H9 (cell line): ENCODE measurements around the gene EFCAB6. TPM values are rescaled to one million over a fixed set of nuclear protein-coding genes. Genes with fewer than 3 reads are reported as not detected.

ENCODE experiments used
- DNase-seq: peaks from one replicate; pipeline ENCODE4 v3.0.0-alpha.2; 2017
- H2AFZ ChIP-seq: one replicate; pipeline ENCODE4 v1.6.1; 2013; ENCODE audit warnings: mild to moderate bottlenecking, low read length, control low read depth, moderate library complexity
- H2AK5ac ChIP-seq: 2 replicates; pipeline ENCODE4 v1.6.1; 2013; ENCODE audit warnings: low read length, control low read depth, mixed read lengths; ENCODE audit not compliant: insufficient read length
- H2BK120ac ChIP-seq: one replicate; pipeline ENCODE4 v1.6.1; 2013; ENCODE audit warnings: low read depth, mild to moderate bottlenecking, low read length, control low read depth, inconsistent platforms; ENCODE audit not compliant: poor library complexity, severe bottlenecking
- H2BK12ac ChIP-seq: 2 replicates; pipeline ENCODE4 v1.6.1; 2013; ENCODE audit warnings: low read length, control low read depth, mixed read lengths, low read depth; ENCODE audit not compliant: insufficient read length
- H2BK15ac ChIP-seq: 2 replicates; pipeline ENCODE4 v1.6.1; 2013; ENCODE audit warnings: low read depth, low read length, control low read depth
- H2BK20ac ChIP-seq: one replicate; pipeline ENCODE4 v1.6.1; 2013; ENCODE audit warnings: low read depth, mild to moderate bottlenecking, low read length, control low read depth, inconsistent platforms; ENCODE audit not compliant: poor library complexity, severe bottlenecking
- H2BK5ac ChIP-seq: 2 replicates; pipeline ENCODE4 v1.6.1; 2013; ENCODE audit warnings: low read length, control low read depth, mixed read lengths; ENCODE audit not compliant: insufficient read length
- H3K14ac ChIP-seq: 2 replicates; pipeline ENCODE4 v1.6.1; 2013; ENCODE audit warnings: low read length, control low read depth; ENCODE audit not compliant: insufficient read depth
- H3K18ac ChIP-seq: 2 replicates; pipeline ENCODE4 v1.6.1; 2013; ENCODE audit warnings: low read depth, mild to moderate bottlenecking, mixed read lengths, low read length, control low read depth; ENCODE audit not compliant: insufficient read length
- H3K23ac ChIP-seq: 2 replicates; pipeline ENCODE4 v1.6.1; 2013; ENCODE audit warnings: low read length, control low read depth, mixed read lengths, low read depth; ENCODE audit not compliant: insufficient read length
- H3K23me2 ChIP-seq: 2 replicates; pipeline ENCODE4 v1.6.1; 2013; ENCODE audit warnings: low read depth, mild to moderate bottlenecking, mixed read lengths, low read length, control low read depth; ENCODE audit not compliant: insufficient read length, poor library complexity, severe bottlenecking
- H3K27ac ChIP-seq: 2 replicates; pipeline ENCODE4 v1.5.1; 2013; ENCODE audit warnings: low read length, control low read depth, mixed read lengths, low read depth; ENCODE audit not compliant: insufficient read length
- H3K27me3 ChIP-seq: 2 replicates; pipeline ENCODE4 v1.6.1; 2013; ENCODE audit warnings: low read length, control low read depth, inconsistent platforms; ENCODE audit not compliant: insufficient read depth
- H3K4ac ChIP-seq: 2 replicates; pipeline ENCODE4 v1.6.1; 2013; ENCODE audit warnings: low read depth, mild to moderate bottlenecking, control low read depth, inconsistent platforms, low read length, moderate library complexity
- H3K4me1 ChIP-seq: 2 replicates; pipeline ENCODE4 v1.6.1; 2013; ENCODE audit warnings: low read length, control low read depth, inconsistent platforms; ENCODE audit not compliant: insufficient read depth
- H3K4me2 ChIP-seq: 2 replicates; pipeline ENCODE4 v1.6.1; 2013; ENCODE audit warnings: low read length, control low read depth, mixed read lengths; ENCODE audit not compliant: insufficient read length, insufficient read depth
- H3K56ac ChIP-seq: 2 replicates; pipeline ENCODE4 v1.6.1; 2013; ENCODE audit warnings: low read depth, mild to moderate bottlenecking, mixed read lengths, low read length, control low read depth; ENCODE audit not compliant: insufficient read length
- H3K79me1 ChIP-seq: 2 replicates; pipeline ENCODE4 v1.6.1; 2013; ENCODE audit warnings: low read depth, mild to moderate bottlenecking, moderate library complexity, low read length, control low read depth, inconsistent platforms; ENCODE audit not compliant: insufficient read depth, poor library complexity, severe bottlenecking
- H3K79me2 ChIP-seq: 2 replicates; pipeline ENCODE4 v1.6.1; 2013; ENCODE audit warnings: low read length, control low read depth, inconsistent platforms; ENCODE audit not compliant: insufficient read depth
- H3K9ac ChIP-seq: 2 replicates; pipeline ENCODE4 v1.6.1; 2013; ENCODE audit warnings: low read length, control low read depth, mixed read lengths; ENCODE audit not compliant: insufficient read length; ENCODE audit errors: extremely low read depth
- H3K9me3 ChIP-seq: one replicate; pipeline ENCODE4 v1.6.1; 2013; ENCODE audit warnings: low read depth, low read length, inconsistent platforms; ENCODE audit not compliant: control insufficient read depth
- H3T11ph ChIP-seq: one replicate; pipeline ENCODE4 v1.6.1; 2013; ENCODE audit warnings: mild to moderate bottlenecking, low read length, control low read depth, inconsistent platforms
- H4K20me1 ChIP-seq: one replicate; pipeline ENCODE4 v1.6.1; 2013; ENCODE audit not compliant: control insufficient read depth, insufficient read length, insufficient read depth
- H4K5ac ChIP-seq: 2 replicates; pipeline ENCODE4 v1.6.1; 2013; ENCODE audit warnings: low read depth, mild to moderate bottlenecking, mixed read lengths, low read length, control low read depth; ENCODE audit not compliant: insufficient read length
- H4K8ac ChIP-seq: replicated peaks from 2 replicates; pipeline ENCODE4 v1.6.1; 2013; ENCODE audit warnings: low read length, control low read depth, mixed read lengths, low read depth; ENCODE audit not compliant: insufficient read length
- H4K91ac ChIP-seq: 2 replicates; pipeline ENCODE4 v1.6.1; 2013; ENCODE audit warnings: low read depth, mild to moderate bottlenecking, moderate library complexity, mixed read lengths, low read length, control low read depth; ENCODE audit not compliant: insufficient read length
- H3K27ac Mint-ChIP-seq, 3 experiments: 2 replicates in 2 of 3; 3 replicates in 1 of 3; pipeline ENCODE4 v1.8.0; 2020 to 2021; ENCODE audit warnings: mixed read lengths in 3 of 3, mild to moderate bottlenecking in 1 of 3, moderate library complexity in 1 of 3
- H3K27me3 Mint-ChIP-seq: 2 replicates; pipeline ENCODE4 v1.8.0; 2021; ENCODE audit warnings: low read depth, mild to moderate bottlenecking, moderate library complexity, mixed read lengths
- H3K36me3 Mint-ChIP-seq, 3 experiments: 2 replicates in 2 of 3; 3 replicates in 1 of 3; pipeline ENCODE4 v1.8.0; 2020 to 2021; ENCODE audit warnings: low read depth in 3 of 3, mixed read lengths in 3 of 3; ENCODE audit not compliant: insufficient read depth in 1 of 3
- H3K4me1 Mint-ChIP-seq, 2 experiments: 2 replicates each; pipeline ENCODE4 v1.8.0; 2020; ENCODE audit warnings: mixed read lengths in 2 of 2
- H3K4me3 Mint-ChIP-seq, 2 experiments: 2 replicates in 1 of 2; 3 replicates in 1 of 2; pipeline ENCODE4 v1.8.0; 2020 to 2021; ENCODE audit warnings: mild to moderate bottlenecking in 2 of 2, mixed read lengths in 2 of 2, moderate library complexity in 1 of 2
- H3K9me3 Mint-ChIP-seq, 2 experiments: 2 replicates in 1 of 2; 3 replicates in 1 of 2; pipeline ENCODE4 v1.8.0; 2020; ENCODE audit warnings: mild to moderate bottlenecking in 2 of 2, mixed read lengths in 2 of 2, moderate library complexity in 1 of 2
- WGBS: extraction: QIAGEN DNeasy Blood & Tissue Kit; methylation state at CpG from one replicate; pipeline ENCODE4 v1.1.7; 2013; ENCODE audit warnings: missing lambda C conversion rate, low lambda C conversion rate, mixed read lengths; ENCODE audit not compliant: insufficient read length; ENCODE audit errors: extremely low coverage; 5-methylcytosine and 5-hydroxymethylcytosine counted together
- total RNA-seq: library from RNA; stranded (reverse); gene quantifications from 2 replicates; pipeline ENCODE4 v1.2.1, GENCODE V29; 2021
- TF ChIP-seq, protein P1 (sequence below): fragments of 200-600 bp; sonication (generic); conservative IDR thresholded peaks from 3 replicates; pipeline ENCODE4 v1.8.0; 2021; ENCODE audit warnings: antibody characterized with exemption, mild to moderate bottlenecking

EFCAB6 gene
- total RNA-seq, 1 experiment from 2014 or later = 0.31 TPM

GRCh38 chr22:43859621-43860020 is 47.5 kb upstream of the EFCAB6 start:
- Histone ChIP-seq H3K4me1 (peaks cover 12% of the 10 kb centered on the region; the same call in 1 of the 2 replicates), H2BK15ac (no peak overlapping the region), H4K20me1 (no peaks in the 10 kb centered on the region), H4K5ac (no peak overlapping the region), H3T11ph (no peak overlapping the region), H3K79me2 (peaks cover 21% of the 10 kb centered on the region; the same call in 1 of the 2 replicates), H3K9ac (no peak overlapping the region), H2BK20ac (no peak overlapping the region), H3K27ac (no peak overlapping the region), H4K91ac (no peak overlapping the region), H3K14ac (no peak overlapping the region), H2AFZ (no peak overlapping the region), H2BK120ac (no peak overlapping the region), H2BK12ac (no peak overlapping the region), H3K4me2 (no peak overlapping the region), H3K23me2 (peaks cover 5% of the 10 kb centered on the region), H2AK5ac (no peak overlapping the region), H3K27me3 (no peaks in the 10 kb centered on the region), H3K56ac (no peak overlapping the region), H4K8ac (no peak overlapping the region), H3K23ac (no peak overlapping the region), H3K9me3 (no peaks in the 10 kb centered on the region), H2BK5ac (no peak overlapping the region), H3K79me1 (peaks cover 2% of the 10 kb centered on the region), H3K18ac (no peak overlapping the region), H3K4ac (no peak overlapping the region)
- peak; percentile 14 for DNase-seq
- peaks cover 12 to 26% (median 17%) of the 10 kb centered on the region in 3 experiments for H3K36me3 Mint-ChIP-seq
- H3K4me3 Mint-ChIP-seq = no peak overlapping the region
- no CpG with 5 or more reads among the region's 14 CpGs for WGBS
- TF ChIP-seq, protein P1, sequence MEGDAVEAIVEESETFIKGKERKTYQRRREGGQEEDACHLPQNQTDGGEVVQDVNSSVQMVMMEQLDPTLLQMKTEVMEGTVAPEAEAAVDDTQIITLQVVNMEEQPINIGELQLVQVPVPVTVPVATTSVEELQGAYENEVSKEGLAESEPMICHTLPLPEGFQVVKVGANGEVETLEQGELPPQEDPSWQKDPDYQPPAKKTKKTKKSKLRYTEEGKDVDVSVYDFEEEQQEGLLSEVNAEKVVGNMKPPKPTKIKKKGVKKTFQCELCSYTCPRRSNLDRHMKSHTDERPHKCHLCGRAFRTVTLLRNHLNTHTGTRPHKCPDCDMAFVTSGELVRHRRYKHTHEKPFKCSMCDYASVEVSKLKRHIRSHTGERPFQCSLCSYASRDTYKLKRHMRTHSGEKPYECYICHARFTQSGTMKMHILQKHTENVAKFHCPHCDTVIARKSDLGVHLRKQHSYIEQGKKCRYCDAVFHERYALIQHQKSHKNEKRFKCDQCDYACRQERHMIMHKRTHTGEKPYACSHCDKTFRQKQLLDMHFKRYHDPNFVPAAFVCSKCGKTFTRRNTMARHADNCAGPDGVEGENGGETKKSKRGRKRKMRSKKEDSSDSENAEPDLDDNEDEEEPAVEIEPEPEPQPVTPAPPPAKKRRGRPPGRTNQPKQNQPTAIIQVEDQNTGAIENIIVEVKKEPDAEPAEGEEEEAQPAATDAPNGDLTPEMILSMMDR = no peak
- H3K9me3 Mint-ChIP-seq = peaks cover 15 to 16% of the 10 kb centered on the region in 2 experiments
- no peak overlapping the region; a peak in 1 of 7 replicates for H3K27ac Mint-ChIP-seq
- peaks cover 14% of the 10 kb centered on the region for H3K27me3 Mint-ChIP-seq
- H3K4me1 Mint-ChIP-seq = peaks cover 43 to 45% of the 10 kb centered on the region in 2 experiments
